ENCODE data around the gene CPD. TPM values are rescaled to one million over a fixed set of nuclear protein-coding genes. Genes with fewer than 3 reads are reported as not detected.

CPD gene
- total RNA-seq, 1 donor from 2014 or later: 223 TPM

GRCh38 chr17:30505868-30506417 lies 127.2 kb downstream of the CPD start:
- DNase-seq (ENCODE audit: low spot score): no peak

- DNase-seq (ENCODE audit: low spot score): no peak
Measured at GRCh38 chr17:30506481-30506880, 127.8 kb downstream of the CPD start.

DNA sequence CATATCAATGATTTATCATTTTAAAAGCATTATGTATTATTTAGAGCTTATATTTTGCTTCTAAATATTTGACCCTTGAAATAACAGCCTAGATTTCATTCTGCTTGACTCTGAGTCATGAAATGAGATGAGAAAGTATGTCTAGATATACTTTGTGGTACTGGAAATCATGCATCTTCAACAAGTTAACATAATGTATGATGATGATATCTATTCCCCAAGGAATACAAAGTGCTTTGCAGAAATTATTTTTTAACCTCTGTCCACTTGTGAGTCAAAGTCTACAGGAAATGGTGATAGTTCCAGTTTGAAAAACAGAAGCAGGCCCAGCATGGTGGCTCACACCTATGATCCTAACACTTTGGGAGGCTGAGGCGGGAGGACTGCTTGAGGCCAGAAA lies 134.6 kb downstream of the CPD start:
- no peak for DNase-seq (ENCODE audit: low spot score)

DNA sequence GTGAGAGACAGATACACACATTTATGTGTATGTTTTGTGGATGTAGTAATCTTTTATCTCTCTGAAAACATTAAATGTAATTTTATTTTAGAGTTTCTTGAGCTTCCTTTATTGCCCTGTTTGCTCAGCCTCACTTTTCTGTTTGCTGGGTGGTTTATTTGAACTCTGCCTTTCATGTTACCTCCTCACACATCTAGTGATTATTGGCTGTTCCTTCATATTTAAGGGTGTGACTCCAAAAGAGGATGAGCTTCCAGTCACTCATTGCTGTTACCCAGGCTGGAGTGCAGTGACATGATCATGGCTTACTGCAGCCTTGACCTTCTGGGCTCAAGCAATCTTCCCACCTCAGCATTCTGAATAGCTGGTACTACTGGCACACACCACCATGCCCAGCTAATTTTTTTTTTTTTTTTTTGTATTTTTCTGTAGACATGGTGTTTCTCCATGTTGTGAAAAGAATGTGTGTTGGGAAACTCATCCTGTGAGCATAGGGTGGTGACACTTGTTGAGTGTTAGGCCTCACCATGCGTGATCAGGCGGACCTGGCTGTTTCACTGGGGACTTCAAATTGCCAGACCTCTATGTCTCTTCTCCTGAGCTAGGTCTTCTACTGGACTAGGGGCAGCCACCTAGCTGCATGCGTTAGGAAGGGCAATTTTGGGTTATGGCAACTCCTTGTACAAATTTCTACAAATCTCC lies 136.3 kb downstream of the CPD start:
- no peak for DNase-seq (ENCODE audit: low spot score)

GRCh38 chr17:30517786-30518185 lies 139.1 kb downstream of the CPD start:
- DNase-seq (ENCODE audit: low spot score): no peak

- DNase-seq (ENCODE audit: low spot score): no peak
Measured at GRCh38 chr17:30519166-30519565, 140.4 kb downstream of the CPD start.

Other genes starting within 250 kb of the CPD start
- not detected for gene SLC6A4, start 143.2 kb upstream of the CPD start, total RNA-seq
- gene BLMH, start 87.0 kb upstream of the CPD start, total RNA-seq: 30.2 TPM
- not detected for gene TMIGD1, start 44.9 kb upstream of the CPD start, total RNA-seq
- 44.6 TPM for gene GOSR1, start 98.5 kb downstream of the CPD start, total RNA-seq

All from mucosa of gallbladder (tissue), 1 donor.